Astrocyte (in vitro differentiated cells and primary cell): ENCODE measurements around the gene KRT6A. TPM values are rescaled to one million over a fixed set of nuclear protein-coding genes. Genes with fewer than 3 reads are reported as not detected.

Experiments used
- DNase-seq: peaks from one replicate; pipeline ENCODE4 v3.0.0-alpha.2; 2010; ENCODE audit warnings: low read depth
- FAIRE-seq: peaks from 2 replicates; lab custom pipeline; 2011; peaks lifted over from hg19 to GRCh38; lab: Jason Lieb, UNC
- H2AFZ ChIP-seq: 2 replicates; pipeline ENCODE4 v1.6.0; 2012; ENCODE audit warnings: low read depth, low read length, inconsistent platforms
- H3K27ac ChIP-seq: 2 replicates; pipeline ENCODE4 v1.5.1; 2011; ENCODE audit warnings: low read depth, low read length, inconsistent platforms
- H3K27me3 ChIP-seq: 2 replicates; pipeline ENCODE4 v1.6.0; 2011; ENCODE audit warnings: low read length, inconsistent platforms; ENCODE audit not compliant: insufficient read depth
- H3K36me3 ChIP-seq: 2 replicates; pipeline ENCODE4 v1.5.1; 2011; ENCODE audit warnings: low read length, inconsistent platforms; ENCODE audit not compliant: insufficient read depth
- H3K4me1 ChIP-seq: 2 replicates; pipeline ENCODE4 v1.5.1; 2011; ENCODE audit warnings: low read length, inconsistent platforms; ENCODE audit not compliant: insufficient read depth
- H3K4me2 ChIP-seq: 2 replicates; pipeline ENCODE4 v1.6.0; 2012; ENCODE audit warnings: low read length, inconsistent platforms
- H3K4me3 ChIP-seq: 2 replicates; pipeline ENCODE4 v1.5.1; 2011; ENCODE audit warnings: low read depth, mild to moderate bottlenecking, low read length, inconsistent platforms; ENCODE audit not compliant: insufficient read depth
- H3K79me2 ChIP-seq: 2 replicates; pipeline ENCODE4 v1.6.0; 2012; ENCODE audit warnings: mild to moderate bottlenecking, low read length, inconsistent platforms; ENCODE audit not compliant: insufficient read depth
- H3K9ac ChIP-seq: 2 replicates; pipeline ENCODE4 v1.6.0; 2012; ENCODE audit warnings: mild to moderate bottlenecking, low read length, inconsistent platforms
- H3K9me3 ChIP-seq: 2 replicates; pipeline ENCODE4 v1.5.1; 2012; ENCODE audit warnings: low read depth, mild to moderate bottlenecking, low read length, inconsistent platforms; ENCODE audit not compliant: insufficient read depth
- H4K20me1 ChIP-seq: 2 replicates; pipeline ENCODE4 v1.6.0; 2012; ENCODE audit warnings: low read length, inconsistent platforms; ENCODE audit not compliant: insufficient read depth
- H3K27ac Mint-ChIP-seq: one replicate; pipeline ENCODE4 v1.8.0; 2021; ENCODE audit warnings: mild to moderate bottlenecking, mixed read lengths; ENCODE audit not compliant: unreplicated experiment
- H3K27me3 Mint-ChIP-seq: one replicate; pipeline ENCODE4 v1.8.0; 2021; ENCODE audit warnings: low read depth, mixed read lengths; ENCODE audit not compliant: unreplicated experiment
- H3K36me3 Mint-ChIP-seq: one replicate; pipeline ENCODE4 v1.8.0; 2021; ENCODE audit warnings: low read depth, mixed read lengths; ENCODE audit not compliant: unreplicated experiment
- H3K4me1 Mint-ChIP-seq: one replicate; pipeline ENCODE4 v1.8.0; 2021; ENCODE audit warnings: low read depth, mixed read lengths; ENCODE audit not compliant: unreplicated experiment
- H3K4me3 Mint-ChIP-seq: one replicate; pipeline ENCODE4 v1.8.0; 2021; ENCODE audit warnings: mild to moderate bottlenecking, moderate library complexity, mixed read lengths; ENCODE audit not compliant: unreplicated experiment
- H3K9me3 Mint-ChIP-seq: one replicate; pipeline ENCODE4 v1.8.0; 2021; ENCODE audit warnings: mild to moderate bottlenecking, mixed read lengths; ENCODE audit not compliant: unreplicated experiment
- CTCF ChIP-seq: IDR thresholded peaks from 2 replicates; pipeline ENCODE4 v1.5.1; 2011; ENCODE audit warnings: low read depth, mild to moderate bottlenecking, inconsistent platforms, low read length, moderate library complexity; ENCODE audit not compliant: insufficient read depth
- EZH2 ChIP-seq: IDR thresholded peaks from 2 replicates; pipeline ENCODE4 v1.6.1; 2012; ENCODE audit warnings: mild to moderate bottlenecking, low read length, inconsistent platforms; ENCODE audit not compliant: insufficient read depth
- total RNA-seq: library from RNA; stranded (reverse); gene quantifications from 2 replicates; pipeline ENCODE4 v1.2.1, GENCODE V29; 2021

The KRT6A gene
- total RNA-seq, 1 donor from 2014 or later = 0.95 TPM

- no peak overlapping the region for H3K4me3 Mint-ChIP-seq
- H3K9me3 Mint-ChIP-seq = no peaks in the 10 kb centered on the region
- TF ChIP-seq EZH2 (no peak), CTCF (no peak)
- FAIRE-seq (no peak), DNase-seq (no peak)
- no peaks in the 10 kb centered on the region for H3K36me3 Mint-ChIP-seq
- H3K4me1 Mint-ChIP-seq = peaks cover 32% of the 10 kb centered on the region
- peaks cover 22% of the 10 kb centered on the region for H3K27me3 Mint-ChIP-seq
- Histone ChIP-seq H3K9me3 (no peaks in the 10 kb centered on the region), H3K79me2 (no peaks in the 10 kb centered on the region), H4K20me1 (no peaks in the 10 kb centered on the region), H3K9ac (peak overlapping the region; percentile 60), H3K27ac (peak overlapping the region; percentile 86), H3K4me2 (peak overlapping the region; percentile 63), H3K4me3 (no peak overlapping the region), H3K27me3 (peaks cover 14% of the 10 kb centered on the region), H3K4me1 (peaks cover 25% of the 10 kb centered on the region), H3K36me3 (no peaks in the 10 kb centered on the region), H2AFZ (peak overlapping the region; percentile 37)
- H3K27ac Mint-ChIP-seq = peak overlapping the region; percentile 65
These were observed 3.0 kb upstream of the KRT6A start for GRCh38 chr12:52496054-52496453.

GRCh38 chr12:52495389-52495788 lies 2.3 kb upstream of the KRT6A start:
- Mint-ChIP-seq H3K4me1 (peaks cover 28% of the 10 kb centered on the region), H3K36me3 (no peaks in the 10 kb centered on the region), H3K9me3 (peaks cover 2% of the 10 kb centered on the region), H3K4me3 (no peak overlapping the region), H3K27ac (no peak overlapping the region), H3K27me3 (peaks cover 28% of the 10 kb centered on the region)
- Histone ChIP-seq H3K4me1 (peaks cover 23% of the 10 kb centered on the region), H2AFZ (no peak overlapping the region), H4K20me1 (no peaks in the 10 kb centered on the region), H3K79me2 (no peaks in the 10 kb centered on the region), H3K36me3 (no peaks in the 10 kb centered on the region), H3K27me3 (peaks cover 14% of the 10 kb centered on the region), H3K27ac (peak overlapping the region; percentile 8), H3K9ac (no peak overlapping the region), H3K9me3 (no peaks in the 10 kb centered on the region), H3K4me3 (no peak overlapping the region), H3K4me2 (peak overlapping the region; percentile 63)
- DNase-seq = no peak
- TF ChIP-seq CTCF = no peak
- TF ChIP-seq EZH2 = no peak
- no peak for FAIRE-seq

- no peaks in the 10 kb centered on the region for H4K20me1 ChIP-seq
- peaks cover 21% of the 10 kb centered on the region for H3K4me1 ChIP-seq
- no peak for FAIRE-seq
- no peak overlapping the region for H3K27ac ChIP-seq
- Mint-ChIP-seq H3K4me1 (peaks cover 26% of the 10 kb centered on the region), H3K27ac (no peak overlapping the region), H3K36me3 (no peaks in the 10 kb centered on the region), H3K4me3 (no peak overlapping the region), H3K27me3 (peaks cover 36% of the 10 kb centered on the region), H3K9me3 (peaks cover 2% of the 10 kb centered on the region)
- H3K9me3 ChIP-seq = no peaks in the 10 kb centered on the region
- H3K27me3 ChIP-seq = peaks cover 14% of the 10 kb centered on the region
- no peak overlapping the region for H2AFZ ChIP-seq
- peak; percentile 50 for DNase-seq
- H3K79me2 ChIP-seq = no peaks in the 10 kb centered on the region
- no peak overlapping the region for H3K4me3 ChIP-seq
- TF ChIP-seq CTCF = no peak
- no peak overlapping the region for H3K4me2 ChIP-seq
- H3K36me3 ChIP-seq = no peaks in the 10 kb centered on the region
- H3K9ac ChIP-seq = no peak overlapping the region
These were observed 1.5 kb upstream of the KRT6A start for GRCh38 chr12:52494518-52494917.
